Heart right ventricle (tissue), 16 donors: Measurements from ENCODE around the gene ITGB5. TPM values are rescaled to one million over a fixed set of nuclear protein-coding genes. Genes with fewer than 3 reads are reported as not detected.
A peak's percentile ranks its signal among the peaks of the same experiment; 100 is the strongest.

Source experiments
- ATAC-seq, 8 donors: fragments of 200-7000 bp; cut with Tn5 transposase; one replicate each; pipeline ENCODE4 v1.9.1; 2020; ENCODE audit warnings: mild to moderate bottlenecking in 8 of 8, moderate library complexity in 8 of 8, moderate number of reproducible peaks in 1 of 8
- DNase-seq, 2 donors: peaks; one replicate each; pipeline ENCODE4 v3.0.0-alpha.2; 2020
- H3K27ac ChIP-seq, 10 donors: fragments of 200-600 bp; sonication (generic) in 2 of 10; one replicate each; pipeline versions ENCODE4 v1.5.0 to v1.8.0; 2020 to 2022; ENCODE audit warnings: mild to moderate bottlenecking in 3 of 10
- H3K27me3 ChIP-seq, 7 donors: fragments of 200-600 bp; one replicate each; pipeline ENCODE4 v1.8.0; 2021 to 2022; ENCODE audit warnings: mild to moderate bottlenecking in 2 of 7
- H3K36me3 ChIP-seq, 9 donors: fragments of 200-600 bp; sonication (generic) in 1 of 9; one replicate each; pipeline versions ENCODE4 v1.5.0 to v1.8.0; 2020 to 2022; ENCODE audit warnings: mild to moderate bottlenecking in 2 of 9
- H3K4me1 ChIP-seq, 9 donors: fragments of 200-600 bp; sonication (generic) in 1 of 9; one replicate each; pipeline versions ENCODE4 v1.5.0 to v1.8.0; 2020 to 2022; ENCODE audit warnings: mild to moderate bottlenecking in 4 of 9
- H3K4me3 ChIP-seq, 10 donors: fragments of 200-600 bp; sonication (generic) in 2 of 10; one replicate each; pipeline versions ENCODE4 v1.5.0 to v1.8.0; 2020 to 2022; ENCODE audit warnings: mild to moderate bottlenecking in 7 of 10, moderate library complexity in 2 of 10
- H3K9me3 ChIP-seq, 11 donors: fragments of 200-600 bp in 10 of 11; sonication (generic) in 2 of 11; one replicate each; pipeline versions ENCODE4 v1.5.0 to v1.8.0; 2013 to 2022; ENCODE audit warnings: mild to moderate bottlenecking in 2 of 11, control low read depth in 1 of 11, moderate library complexity in 1 of 11
- WGBS, 2 donors: extraction: QIAGEN DNeasy Blood & Tissue Kit; methylation state at CpG; one replicate each; pipeline ENCODE4 v1.1.7; 2013; ENCODE audit warnings: inconsistent platforms in 1 of 2; 5-methylcytosine and 5-hydroxymethylcytosine counted together
- intact Hi-C, 10 donors: fragments of 100-400 bp; cut with DNase I; formaldehyde crosslinking; loops; one replicate each; pipeline versions ENCODE4 v1.11.1 to v1.14.2; 2022
- polyA plus RNA-seq, 2 donors: library from polyadenylated mRNA; stranded (reverse); fragments of 200-250 nt; gene quantifications; one replicate each; pipeline ENCODE4 v1.2.3, GENCODE V29; 2013
- total RNA-seq, 10 donors: library from RNA; stranded (reverse); fragmentation: NEBNext Ultra II Directional in 3 of 10; extraction: Animal tissue kit (Norgen Biotek cat#: 25700) in 3 of 10; gene quantifications; one replicate each; pipeline versions ENCODE4 v1.2.1 to v1.2.4, GENCODE V29; 2021 to 2023
- TF ChIP-seq, protein P1 (sequence below), 9 donors: fragments of 200-600 bp; sonication (generic) in 2 of 9; IDR thresholded peaks; one replicate each; pipeline versions ENCODE4 v1.5.0 to v1.8.0; 2021 to 2022; ENCODE audit warnings: antibody characterized with exemption in 9 of 9, mild to moderate bottlenecking in 5 of 9, moderate library complexity in 1 of 9
- donor health status: Arrhythmogenic right ventricular cardiomyopathy.
- donor health status: ischemic (EF 13 %, LVEDD 7.1; RV severe dilation, severe dysfunction).
- donor health status: healthy with polysubstance abuse.
- donor health status: DM: no; HTN: yes; CAD: no.
- donor health status: DM: no; HTN: no; CAD: no.
- donor health status: ischemic (EF 25% LVEDD 6.9; RV normal size, moderate dysfunction).
- donor health status: ischemic (EF 25% LVEDD 5.7; RV mildly dilated, moderate dysfunction).
- donor health status: healthy.
- donor health status: DM: yes; HTN: yes; CAD: no.
- donor health status: Ischemic cardiomyopathy.
- donor health status: ischemic (EF 35%, LVEDD 5.7; RV mildly dilated, moderate dysfunction).
- donor health status: nonischemic (EF 11% LVEDD 7.7; RV severe dilation, severe dysfunction).
- donor health status: DM: yes; HTN: yes; CAD: no.
- donor health status: PGD.
- donor health status: ischemic (EF 29% LVEDD 5.4; RV normal size, mild dysfunction).
- donor health status: nonischemic (EF 23%, LVEDD 6.1; RV moderate dilation, normal function).

Gene ITGB5
- total and polyA plus RNA-seq, 12 donors, result 18.5 to 154 (median 108) TPM

DNA sequence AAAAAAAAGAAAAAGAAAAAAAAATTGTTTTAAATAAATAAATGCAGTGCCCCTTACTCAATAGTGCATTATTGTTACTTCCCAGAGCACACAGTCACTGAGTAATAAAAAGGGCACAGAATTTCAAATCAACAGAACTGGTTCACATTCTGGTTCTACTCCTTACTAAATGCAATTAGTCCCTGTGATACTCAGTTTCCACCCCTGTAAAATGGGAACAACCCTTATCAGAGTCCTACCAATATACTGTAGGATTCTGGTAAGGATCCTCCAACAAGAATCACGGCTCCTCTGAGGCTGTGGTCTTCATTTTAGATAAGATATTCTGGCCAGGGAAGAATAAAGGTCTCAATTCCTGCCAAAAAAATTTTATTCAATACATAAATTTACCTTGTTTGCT lies 50.7 kb downstream of the ITGB5 start:
- H3K4me1 ChIP-seq, result peaks cover 32 to 95% (median 72%) of the 10 kb centered on the region in 9 donors
- intact Hi-C loops, result loop anchor here in 6 of 10 donors (2.0 to 10.0 kb wide), 5 partner anchors 48 to 62 kb away; partner anchors contain the start of gene ITGB5 (in 5 of the 6)

DNA sequence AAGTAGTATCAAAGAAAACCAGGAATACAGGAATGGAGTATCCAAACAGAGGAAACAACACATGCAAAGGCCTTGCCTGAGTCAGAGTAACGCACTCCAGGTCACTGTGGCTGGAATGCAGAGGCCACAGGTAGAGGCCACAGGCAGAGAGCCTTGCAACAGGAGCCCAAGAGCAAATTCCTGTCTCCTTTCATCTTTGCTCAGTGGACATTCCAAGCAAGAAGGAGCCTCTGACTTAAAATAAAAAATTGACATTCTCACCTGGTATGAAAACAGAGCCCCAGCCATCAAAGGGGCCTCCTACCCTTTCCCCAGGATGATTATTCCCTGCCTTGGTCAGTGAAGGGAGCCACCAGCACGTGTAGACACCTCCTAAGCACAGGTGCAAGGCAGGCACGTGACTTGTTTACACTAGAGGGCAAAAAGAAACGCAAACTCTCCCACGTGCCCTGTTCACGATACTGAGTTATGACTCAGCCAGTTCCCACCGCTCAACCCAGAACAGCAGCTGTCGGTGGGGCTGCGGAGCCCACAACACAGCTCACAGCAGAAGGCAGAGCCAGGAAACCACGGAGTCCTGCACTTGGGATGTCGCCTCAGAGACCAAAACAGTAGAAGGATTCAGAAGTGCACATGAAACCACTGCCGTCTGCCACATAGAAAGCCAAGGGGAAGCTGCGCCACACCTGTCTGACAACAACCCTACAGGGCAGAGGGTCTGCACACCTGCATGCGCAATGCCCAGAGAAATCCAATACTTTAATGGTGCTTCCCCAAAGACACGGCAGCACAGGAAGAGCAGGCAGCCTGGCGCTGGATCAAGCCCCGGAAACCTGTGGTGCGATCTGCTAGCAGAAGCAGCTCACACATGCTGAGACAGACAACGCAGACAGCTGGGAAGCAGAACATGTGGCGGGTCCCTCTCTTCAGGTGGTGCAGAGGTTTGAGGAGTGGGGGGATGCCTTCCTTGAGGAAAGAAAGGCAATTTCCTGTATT lies 52.1 kb downstream of the ITGB5 start:
- no peaks in the 10 kb centered on the region for H3K27me3 ChIP-seq
- H3K9me3 ChIP-seq, result no peaks in the 10 kb centered on the region
- TF ChIP-seq, protein P1, sequence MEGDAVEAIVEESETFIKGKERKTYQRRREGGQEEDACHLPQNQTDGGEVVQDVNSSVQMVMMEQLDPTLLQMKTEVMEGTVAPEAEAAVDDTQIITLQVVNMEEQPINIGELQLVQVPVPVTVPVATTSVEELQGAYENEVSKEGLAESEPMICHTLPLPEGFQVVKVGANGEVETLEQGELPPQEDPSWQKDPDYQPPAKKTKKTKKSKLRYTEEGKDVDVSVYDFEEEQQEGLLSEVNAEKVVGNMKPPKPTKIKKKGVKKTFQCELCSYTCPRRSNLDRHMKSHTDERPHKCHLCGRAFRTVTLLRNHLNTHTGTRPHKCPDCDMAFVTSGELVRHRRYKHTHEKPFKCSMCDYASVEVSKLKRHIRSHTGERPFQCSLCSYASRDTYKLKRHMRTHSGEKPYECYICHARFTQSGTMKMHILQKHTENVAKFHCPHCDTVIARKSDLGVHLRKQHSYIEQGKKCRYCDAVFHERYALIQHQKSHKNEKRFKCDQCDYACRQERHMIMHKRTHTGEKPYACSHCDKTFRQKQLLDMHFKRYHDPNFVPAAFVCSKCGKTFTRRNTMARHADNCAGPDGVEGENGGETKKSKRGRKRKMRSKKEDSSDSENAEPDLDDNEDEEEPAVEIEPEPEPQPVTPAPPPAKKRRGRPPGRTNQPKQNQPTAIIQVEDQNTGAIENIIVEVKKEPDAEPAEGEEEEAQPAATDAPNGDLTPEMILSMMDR (IDR thresholded peaks at IDR 0.05), result no peak
- 49 to 54% methylated on average over 20 of the region's 20 CpGs for WGBS, 2 donors
- peaks cover 34 to 99% (median 82%) of the 10 kb centered on the region in 9 donors for H3K4me1 ChIP-seq
- intact Hi-C loops, result loop anchor here in 5 of 10 donors (5.0 to 10.0 kb wide), 4 partner anchors 50 to 60 kb away; partner anchors contain the start of gene ITGB5 (in 4 of the 5)
- peak in 7 of 8 donors; percentile 22 to 60 (median 48) for ATAC-seq
- H3K36me3 ChIP-seq, result peaks cover 0 to 36% (median 0%) of the 10 kb centered on the region in 9 donors
- peak overlapping the region in 3 of 10 donors; percentile 2 to 4 (median 3) for H3K4me3 ChIP-seq
- H3K27ac ChIP-seq, result peak overlapping the region; percentile 32 to 83 (median 77)
- peak in 1 of 2 donors; percentile 70 for DNase-seq

More for the DNA sequence above, 50.7 kb downstream of the ITGB5 start:
- H3K27ac ChIP-seq, result peak overlapping the region; percentile 67 to 83 (median 77)
- H3K4me3 ChIP-seq, result no peak overlapping the region
- 68 to 93% methylated on average over 1 of the region's 1 CpG for WGBS, 2 donors
- ATAC-seq, result no peak
- no peak for DNase-seq
- H3K9me3 ChIP-seq, result no peaks in the 10 kb centered on the region
- no peaks in the 10 kb centered on the region for H3K27me3 ChIP-seq
- peaks cover 0 to 47% (median 10%) of the 10 kb centered on the region in 9 donors for H3K36me3 ChIP-seq
- TF ChIP-seq, protein P1 (IDR thresholded peaks at IDR 0.05), result no peak

DNA sequence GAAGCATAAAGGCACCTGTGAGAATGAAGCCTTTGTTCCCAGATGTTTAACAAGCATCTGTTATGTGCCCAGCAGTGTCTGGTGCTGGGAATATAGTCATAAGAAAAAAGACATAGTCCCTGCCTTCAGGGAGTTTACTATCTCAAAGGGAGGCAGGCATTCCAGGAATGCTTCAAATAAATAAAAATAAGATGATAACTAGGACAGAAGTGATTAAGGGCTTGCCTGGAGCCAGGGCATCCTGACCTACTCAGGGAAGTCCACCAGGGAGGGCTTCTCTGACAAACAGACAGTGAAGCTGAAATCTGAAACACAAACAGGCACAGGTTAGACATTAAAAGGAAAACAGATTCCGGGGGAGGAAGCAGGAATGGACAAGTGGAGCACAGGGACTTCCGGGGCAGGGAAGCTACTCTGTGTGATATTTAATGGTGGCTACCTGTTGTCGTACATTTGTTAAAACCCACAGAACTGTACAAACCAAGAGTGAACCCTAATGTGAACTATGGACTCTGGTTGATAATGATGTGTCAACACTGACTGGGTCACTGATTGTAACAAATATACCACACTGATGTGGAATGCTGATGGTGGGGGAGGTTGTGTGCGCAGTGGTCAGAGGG lies 53.3 kb downstream of the ITGB5 start:
- no peaks in the 10 kb centered on the region for H3K27me3 ChIP-seq
- H3K9me3 ChIP-seq, result no peaks in the 10 kb centered on the region
- no peak for DNase-seq
- TF ChIP-seq, protein P1 (IDR thresholded peaks at IDR 0.05), result no peak
- 82 to 84% methylated on average over 4 of the region's 4 CpGs for WGBS, 2 donors
- peaks cover 38 to 99% (median 93%) of the 10 kb centered on the region in 9 donors for H3K4me1 ChIP-seq
- peaks cover 0 to 33% (median 0%) of the 10 kb centered on the region in 9 donors for H3K36me3 ChIP-seq
- H3K27ac ChIP-seq, result peak overlapping the region in 8 of 10 donors; percentile 33 to 83 (median 62)
- intact Hi-C loops, result loop anchor here in 4 of 10 donors (10.0 kb wide), 3 partner anchors 49 to 59 kb away; partner anchors contain the start of gene ITGB5 (in 1 of the 4)
- no peak for ATAC-seq
- no peak overlapping the region for H3K4me3 ChIP-seq
